DND-41 (cell line): ENCODE data around the gene CEACAM21.

Experiments
- CTCF ChIP-seq: IDR thresholded peaks from 2 replicates; pipeline ENCODE4 v1.5.1; 2012; ENCODE audit warnings: borderline replicate concordance, low read length, moderate library complexity, mild to moderate bottlenecking; ENCODE audit not compliant: poor library complexity, severe bottlenecking; ENCODE audit errors: extremely low read depth
- EZH2 ChIP-seq: IDR thresholded peaks from 3 replicates; pipeline ENCODE4 v1.6.1; 2012; ENCODE audit warnings: borderline replicate concordance, low read depth, mild to moderate bottlenecking, moderate library complexity, low read length, inconsistent platforms; ENCODE audit not compliant: severe bottlenecking

DNA sequence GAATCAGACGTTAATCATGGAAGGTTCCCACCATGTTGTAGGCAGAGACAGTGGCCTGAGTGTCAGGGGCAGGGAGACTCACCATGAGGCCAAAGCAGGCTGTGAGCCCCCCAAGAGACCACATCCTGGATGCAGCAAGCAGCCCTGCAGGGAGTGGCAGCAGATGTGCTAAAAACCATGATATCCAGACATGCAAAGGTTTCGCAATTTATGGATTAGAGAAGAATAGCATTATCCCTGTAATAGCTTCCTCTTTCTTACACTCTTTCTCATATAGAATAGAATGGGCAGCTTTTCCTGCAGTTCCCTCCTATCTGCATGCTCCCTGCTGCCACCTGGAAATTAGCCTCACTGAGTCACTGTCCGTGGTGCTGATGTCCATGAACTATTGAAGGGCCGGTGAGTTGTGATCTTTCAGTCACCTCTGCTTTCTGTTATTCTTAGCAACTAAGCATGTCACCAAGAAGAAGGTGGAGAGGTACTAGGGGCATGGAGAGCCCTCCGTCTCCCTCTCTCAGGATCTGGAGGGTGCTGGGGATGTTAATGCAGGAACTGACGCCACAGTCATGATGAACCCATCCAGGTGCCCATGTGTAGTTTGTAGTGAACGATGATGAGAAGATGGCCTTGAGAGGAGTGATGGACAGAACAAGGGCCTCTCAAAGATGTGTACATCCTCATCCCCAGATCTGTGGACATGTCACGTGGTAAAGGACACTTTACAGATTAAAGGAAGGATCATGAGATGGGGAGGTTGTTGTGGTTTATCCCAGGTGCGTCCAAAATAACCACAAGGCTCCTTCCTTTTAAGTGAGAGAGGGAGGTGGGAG lies 41.0 kb downstream of the CEACAM21 start:
- TF ChIP-seq CTCF (no peak), EZH2 (no peak)
